GM21737 (cell line): ENCODE results near the gene MGST2.
"Not testable (repeated sequence)": the region's sequence is repeated elsewhere in the genome, so short reads cannot be mapped to it uniquely, and the experiment has no call there.

Experiments
- ATAC-seq: cut with Tn5 transposase; IDR thresholded peaks from one replicate; pipeline ENCODE4 v1.9.1; 2021; ENCODE audit warnings: mild to moderate bottlenecking, moderate library complexity; ENCODE audit not compliant: unreplicated experiment

MGST2 gene

GRCh38 chr4:139698167-139698925, 32.7 kb downstream of the MGST2 start:
- ATAC-seq: not testable (repeated sequence)

- ATAC-seq: no peak
Observed at GRCh38 chr4:139700568-139700967, 34.9 kb downstream of the MGST2 start.

GRCh38 chr4:139704915-139705485, 39.4 kb downstream of the MGST2 start:
- no peak for ATAC-seq

- no peak for ATAC-seq
Observed at GRCh38 chr4:139709660-139710059, 44.0 kb downstream of the MGST2 start.

- ATAC-seq: no peak
Observed at GRCh38 chr4:139710073-139710472, 44.5 kb downstream of the MGST2 start.

GRCh38 chr4:139711461-139711860, 45.8 kb downstream of the MGST2 start:
- ATAC-seq: no peak

- ATAC-seq: no peak
Observed at GRCh38 chr4:139712882-139713281, 47.3 kb downstream of the MGST2 start.

GRCh38 chr4:139715746-139716391, 50.2 kb downstream of the MGST2 start:
- ATAC-seq: no peak

GRCh38 chr4:139718358-139718757, 52.7 kb downstream of the MGST2 start:
- no peak for ATAC-seq

- ATAC-seq: no peak
Observed at GRCh38 chr4:139718833-139719232, 53.2 kb downstream of the MGST2 start.

- no peak for ATAC-seq
Observed at GRCh38 chr4:139719381-139720101, 53.9 kb downstream of the MGST2 start.

GRCh38 chr4:139720806-139721205, 55.2 kb downstream of the MGST2 start:
- no peak for ATAC-seq

GRCh38 chr4:139721789-139722188, 56.2 kb downstream of the MGST2 start:
- ATAC-seq: no peak

- ATAC-seq: no peak
Observed at GRCh38 chr4:139725236-139725635, 59.6 kb downstream of the MGST2 start.

- no peak for ATAC-seq
Observed at GRCh38 chr4:139726615-139727014, 61.0 kb downstream of the MGST2 start.

GRCh38 chr4:139728146-139728545, 62.5 kb downstream of the MGST2 start:
- no peak for ATAC-seq

GRCh38 chr4:139728840-139729239, 63.2 kb downstream of the MGST2 start:
- ATAC-seq: no peak

- no peak for ATAC-seq
Observed at GRCh38 chr4:139732991-139733570, 67.5 kb downstream of the MGST2 start.

- ATAC-seq: no peak
Observed at GRCh38 chr4:139734201-139734874, 68.7 kb downstream of the MGST2 start.

GRCh38 chr4:139734875-139735380, 69.3 kb downstream of the MGST2 start:
- peak; percentile 73 for ATAC-seq
